Left colon (tissue), 2 donors: ENCODE measurements around the gene AGRN. TPM values are rescaled to one million over a fixed set of nuclear protein-coding genes. Genes with fewer than 3 reads are reported as not detected.
A peak's percentile ranks its signal among the peaks of the same experiment; 100 is the strongest.
"Not testable (repeated sequence)": the region's sequence is repeated elsewhere in the genome, so short reads cannot be mapped to it uniquely, and the experiment has no call there.

ENCODE experiments used
- ATAC-seq: fragments of 200-7000 bp; cut with Tn5 transposase; one replicate; pipeline ENCODE4 v1.9.1; 2020; ENCODE audit warnings: mild to moderate bottlenecking, moderate library complexity
- DNase-seq, 2 donors: peaks; one replicate each; pipeline ENCODE4 v3.0.0-alpha.2; 2020
- intact Hi-C, 2 donors: fragments of 100-400 bp; cut with DNase I in 1 of 2; cut with micrococcal nuclease in 1 of 2; formaldehyde crosslinking; loops; one replicate each; pipeline versions ENCODE4 v1.11.2 to v1.14.0; 2022; cut with DNase I, micrococcal nuclease
- total RNA-seq, 2 donors: library from RNA; stranded (reverse); fragmentation: NEBNext Ultra II Directional; extraction: Animal tissue kit (Norgen Biotek cat#: 25700); gene quantifications; one replicate each; pipeline ENCODE4 v1.2.1, GENCODE V29; 2021
- donor health status: DM: no; HTN: no; CAD: no.
- donor health status: DM: yes; HTN: yes; CAD: no.

AGRN gene
- total RNA-seq, 2 donors from 2014 or later: 54.0 to 59.5 TPM

GRCh38 chr1:1089731-1090423 is 70.0 kb downstream of the AGRN start:
- ATAC-seq: no peak
- intact Hi-C loops: no loop called here
- DNase-seq: peak in 1 of 2 donors; percentile 19

GRCh38 chr1:1090424-1091343 is 70.8 kb downstream of the AGRN start:
- no peak for ATAC-seq
- DNase-seq: peak in 1 of 2 donors; percentile 2
- intact Hi-C loops: no loop called here

DNA sequence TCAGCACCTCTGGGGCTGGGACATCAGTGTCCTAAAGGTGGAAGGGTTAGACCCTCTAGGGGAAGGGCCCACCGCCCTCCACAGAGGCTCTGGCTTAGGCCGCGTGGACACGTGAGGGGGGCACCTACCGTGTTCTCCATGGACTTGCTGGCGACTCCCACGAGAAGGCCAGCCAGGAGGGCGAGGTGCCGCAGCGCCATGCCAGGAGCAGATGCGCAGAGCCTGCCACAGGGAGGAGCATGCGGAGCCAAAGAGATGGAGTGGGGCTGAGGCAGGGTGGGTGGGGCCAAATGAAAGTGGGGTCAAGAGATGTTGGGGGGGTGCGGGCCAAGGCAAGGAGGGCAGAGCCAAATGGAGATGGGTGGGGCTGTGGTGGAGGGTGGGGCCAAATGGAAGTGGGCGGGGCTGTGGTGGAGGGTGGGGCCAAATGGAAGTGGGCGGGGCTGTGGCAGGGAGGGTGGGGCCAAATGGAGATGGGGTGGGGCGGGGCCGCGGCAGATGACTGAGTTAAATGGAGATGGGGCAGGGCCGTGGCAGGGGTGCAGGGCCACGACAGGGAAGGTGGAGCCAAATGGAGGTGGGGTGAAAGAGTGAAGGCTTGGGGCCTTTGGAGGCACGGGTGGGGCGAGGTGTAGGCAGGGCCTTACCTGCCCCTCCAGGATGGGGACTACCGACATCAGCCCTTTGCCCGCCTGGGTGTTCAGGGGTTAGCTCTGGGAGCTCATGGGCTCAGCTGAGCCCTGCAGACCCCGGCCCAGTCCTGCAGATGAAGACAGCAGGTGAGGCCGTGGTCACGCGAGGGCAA is 71.6 kb downstream of the AGRN start:
- peak; percentile 42 for ATAC-seq
- intact Hi-C loops: no loop called here
- DNase-seq: peak; percentile 9 to 19

GRCh38 chr1:1092149-1092855 is 72.4 kb downstream of the AGRN start:
- no peak for ATAC-seq
- DNase-seq: peak; percentile 3 to 22
- intact Hi-C loops: no loop called here

DNA sequence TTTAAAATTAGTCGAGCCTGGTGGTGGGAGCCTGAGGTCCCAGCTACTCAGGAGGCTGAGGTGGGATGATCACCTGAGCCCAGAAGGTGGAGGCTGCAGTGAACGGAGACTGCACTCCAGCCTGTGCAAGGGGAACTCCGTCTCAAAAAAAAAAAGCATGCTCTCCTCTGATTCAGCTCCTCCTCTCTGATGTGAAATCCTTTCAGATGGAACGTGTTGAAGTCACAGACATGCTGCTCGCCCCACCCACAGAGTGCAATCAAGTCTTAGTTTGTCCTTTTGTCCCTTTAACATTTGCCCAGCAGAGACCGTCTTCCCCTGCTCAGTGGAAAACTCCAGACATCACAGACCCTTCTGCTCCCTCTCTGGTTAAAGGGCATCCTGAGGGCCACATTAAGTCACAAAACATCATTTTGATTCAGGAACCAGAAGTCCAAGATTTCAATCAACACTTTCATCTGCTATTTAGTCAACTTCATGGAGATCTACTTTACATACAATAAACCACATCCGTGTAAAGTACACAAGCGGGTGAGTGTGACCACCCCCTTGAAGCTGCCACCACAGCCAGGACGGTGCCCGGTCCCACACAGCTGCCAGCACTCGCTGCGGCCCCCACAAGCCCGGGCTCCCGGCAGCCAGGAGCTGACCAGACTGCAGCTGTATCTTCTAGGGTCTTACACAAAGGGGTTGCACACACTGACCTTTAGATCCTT is 73.1 kb downstream of the AGRN start:
- peak; percentile 35 for ATAC-seq
- peak; percentile 4 for DNase-seq

DNA sequence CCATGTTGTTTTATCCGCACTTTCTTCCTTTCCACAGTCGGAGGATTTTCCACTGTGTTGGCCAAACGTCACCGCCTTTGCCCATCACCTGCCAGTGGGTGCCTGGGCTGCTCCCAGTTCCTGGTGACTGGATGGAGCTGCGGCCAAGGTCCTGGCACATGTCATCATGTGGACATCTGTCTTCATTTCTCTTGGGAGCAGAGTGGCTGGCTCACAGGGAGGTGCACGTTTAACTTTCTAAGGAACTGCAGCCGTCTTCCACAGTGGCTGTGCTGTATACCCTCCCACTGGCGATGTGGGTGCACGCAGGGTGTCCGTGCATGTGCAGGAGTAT is 73.7 kb downstream of the AGRN start:
- ATAC-seq (no peak), DNase-seq (peak in 1 of 2 donors; percentile 13)
- intact Hi-C loops: no loop called here

More for the DNA sequence above, 73.1 kb downstream of the AGRN start:
- intact Hi-C loops: no loop called here

DNA sequence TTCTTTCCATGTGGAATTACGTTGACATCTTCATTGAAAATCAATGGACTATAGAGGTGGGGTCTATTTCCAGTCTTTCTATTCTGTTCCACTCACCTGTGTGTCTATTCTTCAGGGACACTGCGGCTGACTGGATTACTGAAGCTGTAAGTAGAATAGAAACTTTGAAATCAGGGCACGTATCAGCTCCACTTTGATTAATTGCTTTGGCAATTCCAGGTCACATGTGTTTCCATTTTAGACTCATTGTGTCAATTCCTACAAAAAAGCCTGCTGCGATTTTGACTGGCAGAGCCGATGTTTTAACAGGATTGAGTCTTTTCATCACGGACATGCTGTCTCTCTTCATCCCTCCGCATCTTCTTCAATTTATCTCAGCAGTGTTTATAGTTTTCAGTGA is 75.1 kb downstream of the AGRN start:
- intact Hi-C loops: no loop called here
- ATAC-seq (no peak), DNase-seq (no peak)

- ATAC-seq, intact Hi-C loops: not testable (repeated sequence)
- DNase-seq: peak in 1 of 2 donors; percentile 2
Measured at GRCh38 chr1:1096136-1096535, 76.2 kb downstream of the AGRN start.

DNA sequence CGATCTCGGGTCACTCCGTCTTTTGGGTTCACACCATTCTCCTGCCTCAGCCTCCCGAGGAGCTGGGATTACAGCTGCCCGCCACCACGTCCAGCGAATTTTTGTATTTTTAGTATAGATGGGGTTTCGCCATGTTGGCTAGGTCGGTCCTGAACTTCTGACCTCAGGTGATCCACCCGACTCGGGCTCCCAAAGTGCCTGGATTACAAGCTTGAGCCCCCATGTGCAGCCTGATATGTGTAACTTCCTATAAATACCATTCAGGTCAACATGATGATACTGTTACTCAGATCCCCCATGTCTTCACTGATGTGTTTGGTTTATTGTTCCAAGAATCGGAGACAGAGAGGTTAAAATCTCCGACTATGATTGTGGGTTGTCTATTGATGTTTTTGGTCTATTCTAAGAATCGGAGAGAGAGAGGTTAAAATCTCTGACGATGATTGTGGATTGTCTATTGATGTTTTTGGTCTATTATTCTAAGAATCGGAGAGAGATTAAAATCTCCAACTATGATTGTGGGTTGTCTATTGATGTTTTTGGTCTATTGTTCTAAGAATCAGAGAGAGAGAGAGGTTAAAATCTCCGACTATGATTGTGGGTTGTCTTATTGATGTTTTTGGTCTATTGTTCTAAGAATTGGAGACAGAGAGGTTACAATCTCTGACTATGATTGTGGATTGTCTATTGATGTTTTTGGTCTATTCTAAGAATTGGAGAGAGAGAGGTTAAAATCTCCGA is 78.9 kb downstream of the AGRN start:
- DNase-seq (peak in 1 of 2 donors; percentile 12), ATAC-seq (no peak)
- intact Hi-C loops: no loop called here

- no peak for DNase-seq
- intact Hi-C loops: no loop called here
- ATAC-seq: no peak
Measured at GRCh38 chr1:1099506-1100183, 79.7 kb downstream of the AGRN start.

DNA sequence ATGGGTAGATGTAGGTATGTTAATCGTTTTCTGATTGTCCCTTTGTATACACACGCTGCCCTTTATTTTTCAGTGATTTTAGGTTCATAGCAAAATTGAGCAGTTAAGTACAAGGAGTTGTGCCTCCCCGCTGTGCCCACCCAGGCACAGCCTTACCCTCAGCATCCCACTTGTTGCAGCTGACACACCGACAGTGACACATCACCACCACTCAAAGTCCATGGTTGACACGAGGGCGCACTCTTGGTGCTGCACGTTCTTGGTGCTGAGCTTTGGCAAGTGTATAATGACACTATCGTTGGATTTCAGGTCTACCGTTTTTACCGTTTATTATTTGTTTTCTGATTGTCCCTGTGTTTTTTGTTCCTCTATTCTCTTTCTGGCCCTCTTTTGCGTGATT is 80.4 kb downstream of the AGRN start:
- intact Hi-C loops: no loop called here
- no peak for ATAC-seq
- DNase-seq: no peak

DNA sequence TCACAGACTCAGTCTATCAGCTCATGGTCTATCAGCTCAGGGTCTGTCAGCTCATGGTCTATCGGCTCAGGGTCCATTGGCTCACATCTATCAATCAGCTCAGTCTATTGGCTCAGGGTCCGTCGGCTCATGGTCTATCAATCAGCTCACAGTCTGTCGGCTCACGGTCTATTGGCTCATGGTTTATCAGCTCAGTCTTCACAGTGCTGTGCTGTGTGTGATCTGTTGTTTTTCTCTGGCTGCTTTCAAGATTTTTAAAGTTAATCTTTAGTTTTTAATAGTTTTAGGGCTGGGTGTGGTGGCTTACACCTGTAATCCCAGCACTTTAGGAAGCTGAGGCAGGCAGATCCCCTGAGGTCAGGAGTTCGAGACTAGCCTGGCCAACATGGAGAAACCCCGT is 81.6 kb downstream of the AGRN start:
- intact Hi-C loops: no loop called here
- DNase-seq: peak; percentile 5 to 12
- ATAC-seq: peak; percentile 64

GRCh38 chr1:1104152-1104551 is 84.2 kb downstream of the AGRN start:
- ATAC-seq, intact Hi-C loops: not testable (repeated sequence)
- DNase-seq: peak; percentile 2 to 7
